ENCODE results near the gene ZFP36L1. TPM values are rescaled to one million over a fixed set of nuclear protein-coding genes. Genes with fewer than 3 reads are reported as not detected.

ZFP36L1 gene
- total and polyA plus RNA-seq, 2 of the 13 experiments (the other 11 are each of a cell fraction or from before 2014, with no cell fraction given) = 7.4 to 10.2 TPM

- TF ChIP-seq DNMT3B (CRISPR knock-in tag; conservative IDR thresholded peaks at IDR 0.05) (peak; percentile 51; the same call in 1 of the 2 replicates), CBX1 (IDR thresholded peaks at IDR 0.05; ENCODE audit: low read depth) (no peak), SP1 (IDR thresholded peaks at IDR 0.05) (no peak), SP1 (CRISPR knock-in tag; IDR thresholded peaks at IDR 0.05) (peak; percentile 42; the same call in 1 of the 2 replicates), ZC3H13 (CRISPR knock-in tag; IDR thresholded peaks at IDR 0.05) (no peak), ZNF672 (CRISPR knock-in tag; IDR thresholded peaks at IDR 0.05) (no peak), HMGXB4 (CRISPR knock-in tag; IDR thresholded peaks at IDR 0.05; ENCODE audit: borderline replicate concordance in 1 of 2, low read depth in 1 of 2) (peak; percentile 29 to 33; a peak in 1 of 4 replicates), POLR2A (IDR thresholded peaks at IDR 0.05; ENCODE audit: insufficient read depth in 1 of 2, low read depth in 2 of 2, low read length in 2 of 2) (peak; percentile 34 to 75), MXI1 (IDR thresholded peaks at IDR 0.05; ENCODE audit: borderline replicate concordance, low read depth, low read length) (peak; percentile 79; the same call in 1 of the 3 replicates), TCF7L2 (IDR thresholded peaks at IDR 0.05; ENCODE audit: low read depth, low read length) (no peak), SMAD3 (CRISPR knock-in tag; IDR thresholded peaks at IDR 0.05) (no peak), SMARCE1 (IDR thresholded peaks at IDR 0.05; ENCODE audit: borderline replicate concordance) (no peak), ZNF660 (CRISPR knock-in tag; IDR thresholded peaks at IDR 0.05; ENCODE audit: borderline replicate concordance, low read depth) (no peak), MEIS2 (CRISPR knock-in tag; IDR thresholded peaks at IDR 0.05) (peak; percentile 63; the same call in 1 of the 2 replicates), ZNF292 (CRISPR knock-in tag; IDR thresholded peaks at IDR 0.05; ENCODE audit: borderline replicate concordance, low read depth) (peak; percentile 92; the same call in 1 of the 2 replicates), EP300 (IDR thresholded peaks at IDR 0.05; ENCODE audit: low read depth in 2 of 2, low read length in 2 of 2) (peak in 1 of 2 experiments; percentile 83; a peak in 2 of 4 replicates), EP300 (CRISPR knock-in tag; IDR thresholded peaks at IDR 0.05; ENCODE audit: borderline replicate concordance) (peak; percentile 94), GPBP1L1 (CRISPR knock-in tag; IDR thresholded peaks at IDR 0.05) (no peak), HDAC2 (CRISPR knock-in tag; IDR thresholded peaks at IDR 0.05) (peak; percentile 94), LCORL (IDR thresholded peaks at IDR 0.05) (no peak), LCORL (CRISPR knock-in tag; IDR thresholded peaks at IDR 0.05) (peak; percentile 93), ZNF782 (CRISPR knock-in tag; IDR thresholded peaks at IDR 0.05; ENCODE audit: borderline replicate concordance) (no peak)
- TF ChIP-seq, protein P1, sequence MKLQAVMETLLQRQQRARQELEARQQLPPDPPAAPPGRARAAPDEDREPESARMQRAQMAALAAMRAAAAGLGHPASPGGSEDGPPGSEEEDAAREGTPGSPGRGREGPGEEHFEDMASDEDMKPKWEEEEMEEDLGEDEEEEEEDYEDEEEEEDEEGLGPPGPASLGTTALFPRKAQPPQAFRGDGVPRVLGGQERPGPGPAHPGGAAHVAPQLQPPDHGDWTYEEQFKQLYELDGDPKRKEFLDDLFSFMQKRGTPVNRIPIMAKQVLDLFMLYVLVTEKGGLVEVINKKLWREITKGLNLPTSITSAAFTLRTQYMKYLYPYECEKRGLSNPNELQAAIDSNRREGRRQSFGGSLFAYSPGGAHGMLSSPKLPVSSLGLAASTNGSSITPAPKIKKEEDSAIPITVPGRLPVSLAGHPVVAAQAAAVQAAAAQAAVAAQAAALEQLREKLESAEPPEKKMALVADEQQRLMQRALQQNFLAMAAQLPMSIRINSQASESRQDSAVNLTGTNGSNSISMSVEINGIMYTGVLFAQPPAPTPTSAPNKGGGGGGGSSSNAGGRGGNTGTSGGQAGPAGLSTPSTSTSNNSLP (IDR thresholded peaks at IDR 0.05; ENCODE audit: low read depth, low read length) = peak; percentile 31; the same call in 1 of the 2 replicates
- TF ChIP-seq, protein P2, sequence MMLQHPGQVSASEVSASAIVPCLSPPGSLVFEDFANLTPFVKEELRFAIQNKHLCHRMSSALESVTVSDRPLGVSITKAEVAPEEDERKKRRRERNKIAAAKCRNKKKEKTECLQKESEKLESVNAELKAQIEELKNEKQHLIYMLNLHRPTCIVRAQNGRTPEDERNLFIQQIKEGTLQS (CRISPR knock-in tag; IDR thresholded peaks at IDR 0.05) = peak; percentile 91
- TF ChIP-seq, protein P3, sequence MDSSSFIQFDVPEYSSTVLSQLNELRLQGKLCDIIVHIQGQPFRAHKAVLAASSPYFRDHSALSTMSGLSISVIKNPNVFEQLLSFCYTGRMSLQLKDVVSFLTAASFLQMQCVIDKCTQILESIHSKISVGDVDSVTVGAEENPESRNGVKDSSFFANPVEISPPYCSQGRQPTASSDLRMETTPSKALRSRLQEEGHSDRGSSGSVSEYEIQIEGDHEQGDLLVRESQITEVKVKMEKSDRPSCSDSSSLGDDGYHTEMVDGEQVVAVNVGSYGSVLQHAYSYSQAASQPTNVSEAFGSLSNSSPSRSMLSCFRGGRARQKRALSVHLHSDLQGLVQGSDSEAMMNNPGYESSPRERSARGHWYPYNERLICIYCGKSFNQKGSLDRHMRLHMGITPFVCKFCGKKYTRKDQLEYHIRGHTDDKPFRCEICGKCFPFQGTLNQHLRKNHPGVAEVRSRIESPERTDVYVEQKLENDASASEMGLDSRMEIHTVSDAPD (CRISPR knock-in tag; IDR thresholded peaks at IDR 0.05) = no peak; the same call in 1 of the 2 replicates
Measured at GRCh38 chr14:68784226-68784910, 8.5 kb downstream of the ZFP36L1 start (continued).

Measured in HepG2 (cell line).